Psoas muscle (tissue), 8 donors: ENCODE measurements around the gene HLTF. TPM values are rescaled to one million over a fixed set of nuclear protein-coding genes. Genes with fewer than 3 reads are reported as not detected.
"Not testable (repeated sequence)": the region's sequence is repeated elsewhere in the genome, so short reads cannot be mapped to it uniquely, and the experiment has no call there.

Experiments used
- ATAC-seq, 4 donors: fragments of 200-7000 bp; cut with Tn5 transposase; one replicate each; pipeline ENCODE4 v1.9.1; 2020; ENCODE audit warnings: moderate library complexity in 3 of 4, mild to moderate bottlenecking in 2 of 4
- DNase-seq, 2 donors: peaks; one replicate each; pipeline ENCODE4 v3.0.0-alpha.2; 2020
- H3K27ac ChIP-seq: fragments of 200-600 bp; one replicate; pipeline ENCODE4 v1.8.0; 2022
- H3K27me3 ChIP-seq, 3 donors: fragments of 200-600 bp in 1 of 3; one replicate each; pipeline versions ENCODE4 v1.6.1 to v1.8.0; 2013 to 2022; ENCODE audit warnings: low read length in 2 of 3, mild to moderate bottlenecking in 2 of 3, moderate library complexity in 1 of 3; ENCODE audit not compliant: insufficient read depth in 3 of 3
- H3K36me3 ChIP-seq, 2 donors: fragments of 200-600 bp in 1 of 2; one replicate each; pipeline versions ENCODE4 v1.6.1 to v1.8.0; 2013 to 2022; ENCODE audit warnings: low read depth in 1 of 2, mild to moderate bottlenecking in 1 of 2, moderate library complexity in 1 of 2; ENCODE audit not compliant: insufficient read depth in 1 of 2
- H3K4me1 ChIP-seq: fragments of 200-600 bp; one replicate; pipeline ENCODE4 v1.8.0; 2022
- H3K4me3 ChIP-seq: fragments of 200-600 bp; one replicate; pipeline ENCODE4 v1.8.0; 2022; ENCODE audit warnings: mild to moderate bottlenecking
- H3K9me3 ChIP-seq: fragments of 200-600 bp; one replicate; pipeline ENCODE4 v1.8.0; 2022
- WGBS, 3 donors: extraction: QIAGEN DNeasy Blood & Tissue Kit; methylation state at CpG; one replicate each; pipeline versions ENCODE4 v1.1.6 to v1.1.7; 2013; 5-methylcytosine and 5-hydroxymethylcytosine counted together
- intact Hi-C, 2 donors: fragments of 100-400 bp; cut with DNase I; formaldehyde crosslinking; loops; one replicate each; pipeline versions ENCODE4 v1.11.0 to v1.14.2; 2022
- polyA plus RNA-seq, 3 donors: library from polyadenylated mRNA; stranded (reverse); fragments of 200-250 nt; gene quantifications; one replicate each; pipeline ENCODE4 v1.2.3, GENCODE V29; 2013
- total RNA-seq, 4 donors: library from RNA; stranded (reverse); fragmentation: NEBNext Ultra II Directional in 2 of 4; extraction: Animal tissue kit (Norgen Biotek cat#: 25700) in 2 of 4; gene quantifications; one replicate each; pipeline versions ENCODE4 v1.2.1 to v1.2.4, GENCODE V29; 2021 to 2023
- TF ChIP-seq, protein P1 (sequence below): fragments of 200-600 bp; IDR thresholded peaks from one replicate; pipeline ENCODE4 v1.8.0; 2022; ENCODE audit warnings: antibody characterized with exemption
- donor health status: healthy with polysubstance abuse.
- donor health status: DM: no; HTN: no; CAD: no; lungs with moderate emphysema.
- donor health status: Bipolar disorder and iron deficiency.
- donor health status: healthy.
- donor health status: DM: yes; HTN: yes; CAD: no.
- donor health status: DM: no; HTN: no; CAD: no.
- donor health status: DM: no; HTN: no; CAD: no.
- donor health status: DM: yes; HTN: yes; CAD: no.

The HLTF gene
- total and polyA plus RNA-seq, 7 donors, result 2.8 to 10.1 (median 5.0) TPM

DNA sequence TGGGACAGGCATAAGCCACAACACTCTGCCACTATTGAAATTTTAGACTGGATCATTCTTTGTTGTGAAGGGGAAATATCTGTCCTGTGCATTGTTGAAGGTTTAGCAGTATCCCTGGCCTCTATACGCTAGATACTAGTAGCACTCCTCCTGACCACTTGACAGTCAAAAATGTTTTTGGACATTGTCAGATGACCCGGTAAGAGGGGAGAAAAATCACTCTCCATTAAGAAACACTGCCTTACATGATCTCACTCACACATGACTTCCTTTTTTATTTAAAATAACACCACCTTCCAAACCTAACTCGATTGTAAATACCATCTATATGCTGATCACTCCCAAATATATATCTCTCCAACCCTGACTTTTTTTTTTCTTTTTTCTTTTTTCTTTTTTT lies 15.3 kb upstream of the HLTF start:
- 85 to 90% (median 90%) methylated on average over 3 of the region's 3 CpGs for WGBS, 3 donors
- Histone ChIP-seq H3K36me3 (no peaks in the 10 kb centered on the region), H3K27me3 (no peaks in the 10 kb centered on the region), H3K9me3 (no peaks in the 10 kb centered on the region), H3K4me1 (no peaks in the 10 kb centered on the region), H3K4me3 (no peak overlapping the region), H3K27ac (no peak overlapping the region)
- ATAC-seq, result no peak
- DNase-seq, result no peak
- intact Hi-C loops, result no loop called here
- TF ChIP-seq, protein P1, sequence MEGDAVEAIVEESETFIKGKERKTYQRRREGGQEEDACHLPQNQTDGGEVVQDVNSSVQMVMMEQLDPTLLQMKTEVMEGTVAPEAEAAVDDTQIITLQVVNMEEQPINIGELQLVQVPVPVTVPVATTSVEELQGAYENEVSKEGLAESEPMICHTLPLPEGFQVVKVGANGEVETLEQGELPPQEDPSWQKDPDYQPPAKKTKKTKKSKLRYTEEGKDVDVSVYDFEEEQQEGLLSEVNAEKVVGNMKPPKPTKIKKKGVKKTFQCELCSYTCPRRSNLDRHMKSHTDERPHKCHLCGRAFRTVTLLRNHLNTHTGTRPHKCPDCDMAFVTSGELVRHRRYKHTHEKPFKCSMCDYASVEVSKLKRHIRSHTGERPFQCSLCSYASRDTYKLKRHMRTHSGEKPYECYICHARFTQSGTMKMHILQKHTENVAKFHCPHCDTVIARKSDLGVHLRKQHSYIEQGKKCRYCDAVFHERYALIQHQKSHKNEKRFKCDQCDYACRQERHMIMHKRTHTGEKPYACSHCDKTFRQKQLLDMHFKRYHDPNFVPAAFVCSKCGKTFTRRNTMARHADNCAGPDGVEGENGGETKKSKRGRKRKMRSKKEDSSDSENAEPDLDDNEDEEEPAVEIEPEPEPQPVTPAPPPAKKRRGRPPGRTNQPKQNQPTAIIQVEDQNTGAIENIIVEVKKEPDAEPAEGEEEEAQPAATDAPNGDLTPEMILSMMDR, result no peak

DNA sequence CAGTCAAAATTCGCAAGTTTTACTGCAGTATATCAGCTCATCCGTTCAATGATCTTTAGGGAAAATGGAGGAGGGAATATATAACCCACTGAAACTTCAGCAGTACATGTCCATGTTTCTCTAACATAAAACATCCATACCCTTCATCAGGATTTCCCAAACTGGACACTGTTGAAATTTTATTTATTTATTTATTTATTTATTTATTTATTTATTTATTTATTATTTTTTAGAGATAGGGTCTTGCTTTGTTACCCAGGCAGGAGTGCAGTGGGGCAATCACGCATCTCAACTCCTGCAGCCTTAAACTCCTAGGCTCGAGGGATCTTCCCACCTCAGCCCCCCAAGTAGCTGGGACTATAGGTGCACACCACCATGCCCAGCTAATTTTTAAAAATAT lies 14.8 kb upstream of the HLTF start:
- H3K27me3 ChIP-seq, result no peaks in the 10 kb centered on the region
- no peak overlapping the region for H3K4me3 ChIP-seq
- H3K36me3 ChIP-seq, result no peaks in the 10 kb centered on the region
- H3K4me1 ChIP-seq, result no peaks in the 10 kb centered on the region
- no peak overlapping the region for H3K27ac ChIP-seq
- DNase-seq (no peak), ATAC-seq (no peak)
- H3K9me3 ChIP-seq, result no peaks in the 10 kb centered on the region
- intact Hi-C loops, result no loop called here
- TF ChIP-seq, protein P1, result no peak
- WGBS, 3 donors, result 88 to 90% (median 90%) methylated on average over 4 of the region's 4 CpGs

DNA sequence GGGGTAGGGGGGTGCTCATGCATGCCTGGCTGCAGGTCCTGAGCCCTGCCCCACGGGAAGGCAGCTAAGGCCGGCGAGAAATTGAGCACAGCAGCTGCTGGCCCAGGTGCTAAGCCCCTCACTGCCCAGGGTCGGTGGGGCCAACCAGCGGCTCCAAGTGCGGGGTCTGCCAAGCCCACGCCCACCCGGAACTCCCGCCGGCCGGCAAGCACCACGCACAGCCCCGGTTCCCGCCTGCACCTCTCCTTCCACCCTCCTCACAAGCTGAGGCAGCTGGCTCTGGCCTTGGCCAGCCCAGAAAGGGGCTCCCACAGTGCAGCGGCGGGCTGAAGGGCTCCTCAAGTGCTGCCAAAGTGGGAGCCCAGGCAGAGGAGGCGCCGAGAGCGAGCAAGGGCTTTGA lies 11.7 kb upstream of the HLTF start:
- DNase-seq, ATAC-seq, H3K4me1 ChIP-seq, H3K27me3 ChIP-seq, H3K9me3 ChIP-seq, H3K36me3 ChIP-seq, H3K27ac ChIP-seq, H3K4me3 ChIP-seq, intact Hi-C loops: not testable (repeated sequence)
- WGBS, 3 donors, result 78 to 91% (median 84%) methylated on average over 16 to 19 of the region's 19 CpGs

GRCh38 chr3:149095487-149095886 lies 9.2 kb upstream of the HLTF start:
- no peaks in the 10 kb centered on the region for H3K9me3 ChIP-seq
- DNase-seq (no peak), ATAC-seq (no peak)
- H3K36me3 ChIP-seq, result no peaks in the 10 kb centered on the region
- 90 to 94% (median 93%) methylated on average over 4 of the region's 4 CpGs for WGBS, 3 donors
- H3K27ac ChIP-seq, result no peak overlapping the region
- H3K4me1 ChIP-seq, result no peaks in the 10 kb centered on the region
- no peaks in the 10 kb centered on the region for H3K27me3 ChIP-seq
- intact Hi-C loops, result no loop called here
- no peak overlapping the region for H3K4me3 ChIP-seq
- TF ChIP-seq, protein P1, result no peak

- intact Hi-C loops, result no loop called here
- TF ChIP-seq, protein P1, result no peak
- Histone ChIP-seq H3K4me3 (no peak overlapping the region), H3K27ac (no peak overlapping the region), H3K9me3 (no peaks in the 10 kb centered on the region), H3K4me1 (no peaks in the 10 kb centered on the region), H3K27me3 (no peaks in the 10 kb centered on the region), H3K36me3 (no peaks in the 10 kb centered on the region)
- WGBS, 3 donors, result 97 to 99% (median 98%) methylated on average over 4 of the region's 4 CpGs
- ATAC-seq, result no peak
- DNase-seq, result no peak
Measured at GRCh38 chr3:149091983-149092382, 5.7 kb upstream of the HLTF start.
